GM23338 (cell line): ENCODE measurements around the gene TCFL5.

Experiments used
- CREB1 ChIP-seq: fragments of 250-450 bp; sonication (Bioruptor Pico); IDR thresholded peaks from 2 replicates; pipeline ENCODE4 v1.5.0; 2020; ENCODE audit warnings: low read depth, mild to moderate bottlenecking, moderate library complexity
- ETS1 ChIP-seq: IDR thresholded peaks from 2 replicates; pipeline ENCODE4 v1.6.1; 2016; ENCODE audit warnings: antibody characterized with exemption
- EZH2 ChIP-seq: fragments of 200-600 bp; sonication (generic); IDR thresholded peaks from one replicate; pipeline ENCODE4 v1.8.0; 2017; ENCODE audit warnings: antibody characterized with exemption, mild to moderate bottlenecking, low read depth; ENCODE audit not compliant: unreplicated experiment
- EZH2phosphoT487 ChIP-seq: fragments of 200-600 bp; sonication (generic); IDR thresholded peaks from one replicate; pipeline ENCODE4 v1.8.1; 2018; ENCODE audit warnings: antibody characterized with exemption; ENCODE audit not compliant: unreplicated experiment
- JUNB ChIP-seq: IDR thresholded peaks from one replicate; pipeline ENCODE4 v1.6.1; 2016; ENCODE audit warnings: antibody characterized with exemption; ENCODE audit not compliant: unreplicated experiment
- NANOG ChIP-seq: IDR thresholded peaks from 2 replicates; pipeline ENCODE4 v1.6.1; 2016; ENCODE audit warnings: antibody characterized with exemption, borderline replicate concordance
- POLR2AphosphoS5 ChIP-seq: IDR thresholded peaks from 2 replicates; pipeline ENCODE4 v1.6.1; 2016; ENCODE audit warnings: antibody characterized with exemption, low read depth
- STAT1 ChIP-seq: IDR thresholded peaks from one replicate; pipeline ENCODE4 v1.6.1; 2016; ENCODE audit warnings: antibody characterized with exemption; ENCODE audit not compliant: unreplicated experiment
- ZNF114 ChIP-seq: fragments of 250-450 bp; sonication (Bioruptor Pico); IDR thresholded peaks from 2 replicates; pipeline ENCODE4 v1.5.0; 2020; ENCODE audit warnings: mild to moderate bottlenecking, moderate library complexity
- ZNF331 ChIP-seq: fragments of 250-450 bp; sonication (Bioruptor Pico); IDR thresholded peaks from 2 replicates; pipeline ENCODE4 v1.5.0; 2020; ENCODE audit warnings: low read depth, mild to moderate bottlenecking, moderate library complexity
- TF ChIP-seq, protein P1 (sequence below), 2 experiments: fragments of 200-600 bp in 1 of 2; sonication (generic) in 1 of 2; conservative IDR thresholded peaks; 2 replicates each; pipeline versions ENCODE4 v1.5.1 to v1.6.1; 2016 to 2017; ENCODE audit warnings: antibody characterized with exemption in 2 of 2, low read depth in 2 of 2, mild to moderate bottlenecking in 2 of 2, moderate library complexity in 1 of 2
- TF ChIP-seq, protein P2 (sequence below): IDR thresholded peaks from one replicate; pipeline ENCODE4 v1.6.1; 2018; ENCODE audit warnings: antibody characterized with exemption; ENCODE audit not compliant: unreplicated experiment
- TF ChIP-seq, protein P3 (sequence below): fragments of 250-450 bp; sonication (Bioruptor Pico); IDR thresholded peaks from 2 replicates; pipeline ENCODE4 v1.5.0; 2020; ENCODE audit warnings: mild to moderate bottlenecking, moderate library complexity

DNA sequence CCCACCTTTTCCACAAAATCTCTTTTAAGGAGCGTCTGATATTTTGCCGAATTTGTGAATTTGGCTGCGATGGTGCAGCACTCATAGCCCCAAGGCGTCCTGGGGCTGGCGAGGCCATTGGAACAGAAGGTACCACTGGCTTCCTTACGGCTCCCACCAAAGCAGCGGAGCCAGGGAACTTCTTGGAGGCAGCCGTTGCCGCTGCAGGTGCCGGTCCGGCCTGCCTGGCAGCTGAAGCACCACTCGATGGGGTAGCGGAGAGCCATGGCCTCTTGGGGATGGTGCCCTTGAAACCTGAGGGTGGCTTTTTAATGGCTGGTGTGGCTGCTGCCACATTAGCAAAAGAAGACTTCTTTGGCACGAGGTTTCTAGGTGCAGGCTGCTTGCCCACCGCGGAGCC, 34.9 kb upstream of the TCFL5 start:
- TF ChIP-seq, protein P1, sequence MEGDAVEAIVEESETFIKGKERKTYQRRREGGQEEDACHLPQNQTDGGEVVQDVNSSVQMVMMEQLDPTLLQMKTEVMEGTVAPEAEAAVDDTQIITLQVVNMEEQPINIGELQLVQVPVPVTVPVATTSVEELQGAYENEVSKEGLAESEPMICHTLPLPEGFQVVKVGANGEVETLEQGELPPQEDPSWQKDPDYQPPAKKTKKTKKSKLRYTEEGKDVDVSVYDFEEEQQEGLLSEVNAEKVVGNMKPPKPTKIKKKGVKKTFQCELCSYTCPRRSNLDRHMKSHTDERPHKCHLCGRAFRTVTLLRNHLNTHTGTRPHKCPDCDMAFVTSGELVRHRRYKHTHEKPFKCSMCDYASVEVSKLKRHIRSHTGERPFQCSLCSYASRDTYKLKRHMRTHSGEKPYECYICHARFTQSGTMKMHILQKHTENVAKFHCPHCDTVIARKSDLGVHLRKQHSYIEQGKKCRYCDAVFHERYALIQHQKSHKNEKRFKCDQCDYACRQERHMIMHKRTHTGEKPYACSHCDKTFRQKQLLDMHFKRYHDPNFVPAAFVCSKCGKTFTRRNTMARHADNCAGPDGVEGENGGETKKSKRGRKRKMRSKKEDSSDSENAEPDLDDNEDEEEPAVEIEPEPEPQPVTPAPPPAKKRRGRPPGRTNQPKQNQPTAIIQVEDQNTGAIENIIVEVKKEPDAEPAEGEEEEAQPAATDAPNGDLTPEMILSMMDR (conservative IDR thresholded peaks at IDR 0.05; ENCODE audit: low read depth in 2 of 2): no peak
- TF ChIP-seq, protein P2, sequence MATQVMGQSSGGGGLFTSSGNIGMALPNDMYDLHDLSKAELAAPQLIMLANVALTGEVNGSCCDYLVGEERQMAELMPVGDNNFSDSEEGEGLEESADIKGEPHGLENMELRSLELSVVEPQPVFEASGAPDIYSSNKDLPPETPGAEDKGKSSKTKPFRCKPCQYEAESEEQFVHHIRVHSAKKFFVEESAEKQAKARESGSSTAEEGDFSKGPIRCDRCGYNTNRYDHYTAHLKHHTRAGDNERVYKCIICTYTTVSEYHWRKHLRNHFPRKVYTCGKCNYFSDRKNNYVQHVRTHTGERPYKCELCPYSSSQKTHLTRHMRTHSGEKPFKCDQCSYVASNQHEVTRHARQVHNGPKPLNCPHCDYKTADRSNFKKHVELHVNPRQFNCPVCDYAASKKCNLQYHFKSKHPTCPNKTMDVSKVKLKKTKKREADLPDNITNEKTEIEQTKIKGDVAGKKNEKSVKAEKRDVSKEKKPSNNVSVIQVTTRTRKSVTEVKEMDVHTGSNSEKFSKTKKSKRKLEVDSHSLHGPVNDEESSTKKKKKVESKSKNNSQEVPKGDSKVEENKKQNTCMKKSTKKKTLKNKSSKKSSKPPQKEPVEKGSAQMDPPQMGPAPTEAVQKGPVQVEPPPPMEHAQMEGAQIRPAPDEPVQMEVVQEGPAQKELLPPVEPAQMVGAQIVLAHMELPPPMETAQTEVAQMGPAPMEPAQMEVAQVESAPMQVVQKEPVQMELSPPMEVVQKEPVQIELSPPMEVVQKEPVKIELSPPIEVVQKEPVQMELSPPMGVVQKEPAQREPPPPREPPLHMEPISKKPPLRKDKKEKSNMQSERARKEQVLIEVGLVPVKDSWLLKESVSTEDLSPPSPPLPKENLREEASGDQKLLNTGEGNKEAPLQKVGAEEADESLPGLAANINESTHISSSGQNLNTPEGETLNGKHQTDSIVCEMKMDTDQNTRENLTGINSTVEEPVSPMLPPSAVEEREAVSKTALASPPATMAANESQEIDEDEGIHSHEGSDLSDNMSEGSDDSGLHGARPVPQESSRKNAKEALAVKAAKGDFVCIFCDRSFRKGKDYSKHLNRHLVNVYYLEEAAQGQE: no peak
- TF ChIP-seq ETS1: no peak
- TF ChIP-seq CREB1 (CRISPR knock-in tag): no peak
- no peak for TF ChIP-seq POLR2AphosphoS5
- TF ChIP-seq EZH2: no peak
- no peak for TF ChIP-seq EZH2phosphoT487
- TF ChIP-seq ZNF331 (CRISPR knock-in tag): no peak
- no peak for TF ChIP-seq ZNF114 (CRISPR knock-in tag)
- no peak for TF ChIP-seq JUNB
- TF ChIP-seq NANOG: no peak
- TF ChIP-seq, protein P3, sequence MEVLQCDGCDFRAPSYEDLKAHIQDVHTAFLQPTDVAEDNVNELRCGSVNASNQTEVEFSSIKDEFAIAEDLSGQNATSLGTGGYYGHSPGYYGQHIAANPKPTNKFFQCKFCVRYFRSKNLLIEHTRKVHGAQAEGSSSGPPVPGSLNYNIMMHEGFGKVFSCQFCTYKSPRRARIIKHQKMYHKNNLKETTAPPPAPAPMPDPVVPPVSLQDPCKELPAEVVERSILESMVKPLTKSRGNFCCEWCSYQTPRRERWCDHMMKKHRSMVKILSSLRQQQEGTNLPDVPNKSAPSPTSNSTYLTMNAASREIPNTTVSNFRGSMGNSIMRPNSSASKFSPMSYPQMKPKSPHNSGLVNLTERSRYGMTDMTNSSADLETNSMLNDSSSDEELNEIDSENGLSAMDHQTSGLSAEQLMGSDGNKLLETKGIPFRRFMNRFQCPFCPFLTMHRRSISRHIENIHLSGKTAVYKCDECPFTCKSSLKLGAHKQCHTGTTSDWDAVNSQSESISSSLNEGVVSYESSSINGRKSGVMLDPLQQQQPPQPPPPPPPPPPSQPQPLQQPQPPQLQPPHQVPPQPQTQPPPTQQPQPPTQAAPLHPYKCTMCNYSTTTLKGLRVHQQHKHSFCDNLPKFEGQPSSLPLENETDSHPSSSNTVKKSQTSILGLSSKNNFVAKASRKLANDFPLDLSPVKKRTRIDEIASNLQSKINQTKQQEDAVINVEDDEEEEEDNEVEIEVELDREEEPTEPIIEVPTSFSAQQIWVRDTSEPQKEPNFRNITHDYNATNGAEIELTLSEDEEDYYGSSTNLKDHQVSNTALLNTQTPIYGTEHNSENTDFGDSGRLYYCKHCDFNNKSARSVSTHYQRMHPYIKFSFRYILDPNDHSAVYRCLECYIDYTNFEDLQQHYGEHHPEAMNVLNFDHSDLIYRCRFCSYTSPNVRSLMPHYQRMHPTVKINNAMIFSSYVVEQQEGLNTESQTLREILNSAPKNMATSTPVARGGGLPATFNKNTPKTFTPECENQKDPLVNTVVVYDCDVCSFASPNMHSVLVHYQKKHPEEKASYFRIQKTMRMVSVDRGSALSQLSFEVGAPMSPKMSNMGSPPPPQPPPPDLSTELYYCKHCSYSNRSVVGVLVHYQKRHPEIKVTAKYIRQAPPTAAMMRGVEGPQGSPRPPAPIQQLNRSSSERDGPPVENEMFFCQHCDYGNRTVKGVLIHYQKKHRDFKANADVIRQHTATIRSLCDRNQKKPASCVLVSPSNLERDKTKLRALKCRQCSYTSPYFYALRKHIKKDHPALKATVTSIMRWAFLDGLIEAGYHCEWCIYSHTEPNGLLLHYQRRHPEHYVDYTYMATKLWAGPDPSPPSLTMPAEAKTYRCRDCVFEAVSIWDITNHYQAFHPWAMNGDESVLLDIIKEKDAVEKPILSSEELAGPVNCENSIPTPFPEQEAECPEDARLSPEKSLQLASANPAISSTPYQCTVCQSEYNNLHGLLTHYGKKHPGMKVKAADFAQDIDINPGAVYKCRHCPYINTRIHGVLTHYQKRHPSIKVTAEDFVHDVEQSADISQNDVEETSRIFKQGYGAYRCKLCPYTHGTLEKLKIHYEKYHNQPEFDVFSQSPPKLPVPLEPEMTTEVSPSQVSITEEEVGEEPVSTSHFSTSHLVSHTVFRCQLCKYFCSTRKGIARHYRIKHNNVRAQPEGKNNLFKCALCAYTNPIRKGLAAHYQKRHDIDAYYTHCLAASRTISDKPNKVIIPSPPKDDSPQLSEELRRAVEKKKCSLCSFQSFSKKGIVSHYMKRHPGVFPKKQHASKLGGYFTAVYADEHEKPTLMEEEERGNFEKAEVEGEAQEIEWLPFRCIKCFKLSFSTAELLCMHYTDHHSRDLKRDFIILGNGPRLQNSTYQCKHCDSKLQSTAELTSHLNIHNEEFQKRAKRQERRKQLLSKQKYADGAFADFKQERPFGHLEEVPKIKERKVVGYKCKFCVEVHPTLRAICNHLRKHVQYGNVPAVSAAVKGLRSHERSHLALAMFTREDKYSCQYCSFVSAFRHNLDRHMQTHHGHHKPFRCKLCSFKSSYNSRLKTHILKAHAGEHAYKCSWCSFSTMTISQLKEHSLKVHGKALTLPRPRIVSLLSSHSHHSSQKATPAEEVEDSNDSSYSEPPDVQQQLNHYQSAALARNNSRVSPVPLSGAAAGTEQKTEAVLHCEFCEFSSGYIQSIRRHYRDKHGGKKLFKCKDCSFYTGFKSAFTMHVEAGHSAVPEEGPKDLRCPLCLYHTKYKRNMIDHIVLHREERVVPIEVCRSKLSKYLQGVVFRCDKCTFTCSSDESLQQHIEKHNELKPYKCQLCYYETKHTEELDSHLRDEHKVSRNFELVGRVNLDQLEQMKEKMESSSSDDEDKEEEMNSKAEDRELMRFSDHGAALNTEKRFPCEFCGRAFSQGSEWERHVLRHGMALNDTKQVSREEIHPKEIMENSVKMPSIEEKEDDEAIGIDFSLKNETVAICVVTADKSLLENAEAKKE (CRISPR knock-in tag): no peak
- no peak for TF ChIP-seq STAT1
